ENCODE measurements around the gene WNT7B. TPM values are rescaled to one million over a fixed set of nuclear protein-coding genes. Genes with fewer than 3 reads are reported as not detected.

WNT7B gene
- total RNA-seq, 1 donor from 2014 or later, result not detected

GRCh38 chr22:45880716-45881523, 96.0 kb downstream of the WNT7B start:
- H3K36me3 Mint-ChIP-seq (ENCODE audit: low read depth), result no peaks in the 10 kb centered on the region
- intact Hi-C loops (cut with micrococcal nuclease), result no loop called here
- DNase-seq (ENCODE audit: low spot score), result no peak
- peaks cover 28% of the 10 kb centered on the region for H3K27me3 Mint-ChIP-seq (ENCODE audit: insufficient read depth)
- no peaks in the 10 kb centered on the region for H3K9me3 Mint-ChIP-seq
- no peak overlapping the region for H3K4me3 Mint-ChIP-seq
- no peak overlapping the region for H3K27ac Mint-ChIP-seq
- H3K4me1 Mint-ChIP-seq (ENCODE audit: low read depth), result no peaks in the 10 kb centered on the region

GRCh38 chr22:45880091-45880715, 96.8 kb downstream of the WNT7B start:
- H3K36me3 Mint-ChIP-seq (ENCODE audit: low read depth), result no peaks in the 10 kb centered on the region
- no peak overlapping the region for H3K27ac Mint-ChIP-seq
- peaks cover 32% of the 10 kb centered on the region for H3K27me3 Mint-ChIP-seq (ENCODE audit: insufficient read depth)
- intact Hi-C loops (cut with micrococcal nuclease), result no loop called here
- no peaks in the 10 kb centered on the region for H3K4me1 Mint-ChIP-seq (ENCODE audit: low read depth)
- H3K9me3 Mint-ChIP-seq, result no peaks in the 10 kb centered on the region
- DNase-seq (ENCODE audit: low spot score), result no peak
- no peak overlapping the region for H3K4me3 Mint-ChIP-seq

GRCh38 chr22:45879552-45879949, 97.4 kb downstream of the WNT7B start:
- peaks cover 33% of the 10 kb centered on the region for H3K27me3 Mint-ChIP-seq (ENCODE audit: insufficient read depth)
- DNase-seq (ENCODE audit: low spot score), result no peak
- H3K4me1 Mint-ChIP-seq (ENCODE audit: low read depth), result no peaks in the 10 kb centered on the region
- no peak overlapping the region for H3K4me3 Mint-ChIP-seq
- no peaks in the 10 kb centered on the region for H3K36me3 Mint-ChIP-seq (ENCODE audit: low read depth)
- H3K9me3 Mint-ChIP-seq, result no peaks in the 10 kb centered on the region
- H3K27ac Mint-ChIP-seq, result no peak overlapping the region
- intact Hi-C loops (cut with micrococcal nuclease), result no loop called here

GRCh38 chr22:45878901-45879551, 97.9 kb downstream of the WNT7B start:
- DNase-seq (ENCODE audit: low spot score), result no peak
- Mint-ChIP-seq H3K4me1 (ENCODE audit: low read depth) (no peaks in the 10 kb centered on the region), H3K36me3 (ENCODE audit: low read depth) (no peaks in the 10 kb centered on the region), H3K27ac (no peak overlapping the region), H3K9me3 (no peaks in the 10 kb centered on the region), H3K4me3 (no peak overlapping the region), H3K27me3 (ENCODE audit: insufficient read depth) (peaks cover 33% of the 10 kb centered on the region)
- intact Hi-C loops (cut with micrococcal nuclease), result no loop called here

- no peak overlapping the region for H3K4me3 Mint-ChIP-seq
- intact Hi-C loops (cut with micrococcal nuclease), result no loop called here
These were observed 98.7 kb downstream of the WNT7B start for GRCh38 chr22:45878051-45878781.

GRCh38 chr22:45877651-45878050, 99.3 kb downstream of the WNT7B start:
- H3K36me3 Mint-ChIP-seq (ENCODE audit: low read depth), result no peaks in the 10 kb centered on the region
- intact Hi-C loops (cut with micrococcal nuclease), result no loop called here
- DNase-seq (ENCODE audit: low spot score), result no peak
- no peaks in the 10 kb centered on the region for H3K4me1 Mint-ChIP-seq (ENCODE audit: low read depth)
- peaks cover 38% of the 10 kb centered on the region for H3K27me3 Mint-ChIP-seq (ENCODE audit: insufficient read depth)
- H3K4me3 Mint-ChIP-seq, result no peak overlapping the region
- no peaks in the 10 kb centered on the region for H3K9me3 Mint-ChIP-seq
- no peak overlapping the region for H3K27ac Mint-ChIP-seq

More at GRCh38 chr22:45878051-45878781, 98.7 kb downstream of the WNT7B start:
- peaks cover 35% of the 10 kb centered on the region for H3K27me3 Mint-ChIP-seq (ENCODE audit: insufficient read depth)
- H3K27ac Mint-ChIP-seq, result no peak overlapping the region
- no peak for DNase-seq (ENCODE audit: low spot score)
- no peaks in the 10 kb centered on the region for H3K9me3 Mint-ChIP-seq
- H3K4me1 Mint-ChIP-seq (ENCODE audit: low read depth), result no peaks in the 10 kb centered on the region
- no peaks in the 10 kb centered on the region for H3K36me3 Mint-ChIP-seq (ENCODE audit: low read depth)

GRCh38 chr22:45877036-45877380, 100.0 kb downstream of the WNT7B start:
- no peaks in the 10 kb centered on the region for H3K4me1 Mint-ChIP-seq (ENCODE audit: low read depth)
- DNase-seq (ENCODE audit: low spot score), result no peak
- peaks cover 38% of the 10 kb centered on the region for H3K27me3 Mint-ChIP-seq (ENCODE audit: insufficient read depth)
- intact Hi-C loops (cut with micrococcal nuclease), result no loop called here
- H3K4me3 Mint-ChIP-seq, result no peak overlapping the region
- no peak overlapping the region for H3K27ac Mint-ChIP-seq
- H3K9me3 Mint-ChIP-seq, result no peaks in the 10 kb centered on the region
- no peaks in the 10 kb centered on the region for H3K36me3 Mint-ChIP-seq (ENCODE audit: low read depth)

GRCh38 chr22:45876136-45877035, 100.6 kb downstream of the WNT7B start:
- no peaks in the 10 kb centered on the region for H3K4me1 Mint-ChIP-seq (ENCODE audit: low read depth)
- intact Hi-C loops (cut with micrococcal nuclease), result no loop called here
- no peak for DNase-seq (ENCODE audit: low spot score)
- H3K27me3 Mint-ChIP-seq (ENCODE audit: insufficient read depth), result peaks cover 38% of the 10 kb centered on the region
- no peaks in the 10 kb centered on the region for H3K9me3 Mint-ChIP-seq
- H3K4me3 Mint-ChIP-seq, result no peak overlapping the region
- H3K36me3 Mint-ChIP-seq (ENCODE audit: low read depth), result no peaks in the 10 kb centered on the region
- H3K27ac Mint-ChIP-seq, result no peak overlapping the region

- no peaks in the 10 kb centered on the region for H3K4me1 Mint-ChIP-seq (ENCODE audit: low read depth)
- intact Hi-C loops (cut with micrococcal nuclease), result no loop called here
- H3K9me3 Mint-ChIP-seq, result no peaks in the 10 kb centered on the region
- no peak for DNase-seq (ENCODE audit: low spot score)
- H3K27me3 Mint-ChIP-seq (ENCODE audit: insufficient read depth), result peaks cover 34% of the 10 kb centered on the region
- no peaks in the 10 kb centered on the region for H3K36me3 Mint-ChIP-seq (ENCODE audit: low read depth)
- no peak overlapping the region for H3K4me3 Mint-ChIP-seq
- H3K27ac Mint-ChIP-seq, result no peak overlapping the region
These were observed 104.2 kb downstream of the WNT7B start for GRCh38 chr22:45872659-45873263.

GRCh38 chr22:45871721-45872120, 105.2 kb downstream of the WNT7B start:
- no peak for DNase-seq (ENCODE audit: low spot score)
- H3K27ac Mint-ChIP-seq, result no peak overlapping the region
- H3K9me3 Mint-ChIP-seq, result no peaks in the 10 kb centered on the region
- no peaks in the 10 kb centered on the region for H3K4me1 Mint-ChIP-seq (ENCODE audit: low read depth)
- no peaks in the 10 kb centered on the region for H3K36me3 Mint-ChIP-seq (ENCODE audit: low read depth)
- intact Hi-C loops (cut with micrococcal nuclease), result no loop called here
- no peak overlapping the region for H3K4me3 Mint-ChIP-seq
- H3K27me3 Mint-ChIP-seq (ENCODE audit: insufficient read depth), result peaks cover 30% of the 10 kb centered on the region

Measured in activated T-helper 1 cell treated with anti-CD3 and anti-CD28 coated beads, Interleukin-12 subunit alpha, Interleukin-12 subunit beta, Interleukin-2, Interleukin-4 antibody, amounts not matched to agents 30 ng/mL and 10 ng/mL and 1 ng/mL, durations not matched to agents 14 hours and 24 hours and 36 hours (primary cell).